ENCODE data around the gene BMERB1. TPM values are rescaled to one million over a fixed set of nuclear protein-coding genes. Genes with fewer than 3 reads are reported as not detected.

Gene BMERB1
- total and polyA plus RNA-seq, 9 of the 15 experiments (the other 6 are each of a cell fraction or from before 2014, with no cell fraction given) = 0.29 to 2.9 (median 0.94) TPM

DNA sequence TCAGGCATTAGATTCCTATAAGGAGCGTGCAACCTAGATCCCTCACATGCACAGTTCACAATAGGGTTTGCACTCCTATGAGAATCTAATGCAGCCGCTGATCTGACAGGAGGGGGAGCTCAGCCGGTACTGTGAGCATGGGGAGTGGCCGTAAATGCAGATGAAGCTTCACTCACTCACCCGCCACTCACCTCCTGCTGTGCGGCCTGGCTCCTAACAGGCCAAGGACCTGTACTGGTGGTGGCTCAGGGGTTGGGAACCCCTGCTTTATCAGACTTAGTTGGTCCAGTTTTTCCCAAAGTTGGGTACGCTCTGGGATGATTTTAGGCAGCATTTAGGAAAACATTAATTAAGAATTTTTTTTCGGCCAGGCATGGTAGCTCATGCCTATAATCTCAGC, 104.8 kb downstream of the BMERB1 start (continued):
- TF ChIP-seq MECOM (CRISPR knock-in tag; IDR thresholded peaks at IDR 0.05) = no peak
- no peak for TF ChIP-seq FOXJ2 (tag; IDR thresholded peaks at IDR 0.05)
- no peak for TF ChIP-seq ZNF3 (CRISPR knock-in tag; IDR thresholded peaks at IDR 0.05)
- TF ChIP-seq DMBX1 (CRISPR knock-in tag; IDR thresholded peaks at IDR 0.05; ENCODE audit: borderline replicate concordance) = no peak
- TF ChIP-seq RBBP5 (IDR thresholded peaks at IDR 0.05; ENCODE audit: borderline replicate concordance, insufficient read depth, low read length, poor library complexity, severe bottlenecking) = no peak
- TF ChIP-seq TCF7L2 (IDR thresholded peaks at IDR 0.05; ENCODE audit: low read depth, low read length) = no peak
- TF ChIP-seq ZNF140 (CRISPR knock-in tag; IDR thresholded peaks at IDR 0.05) = no peak
- TF ChIP-seq SMAD1 (IDR thresholded peaks at IDR 0.05; ENCODE audit: low read depth, low read length, partially characterized antibody) = no peak
- peak; percentile 37; the same call in 1 of the 2 replicates for TF ChIP-seq CTBP1 (IDR thresholded peaks at IDR 0.05; ENCODE audit: borderline replicate concordance)
- TF ChIP-seq SMAD4 (CRISPR knock-in tag; conservative IDR thresholded peaks at IDR 0.05) = no peak
- TF ChIP-seq ZNF124 (CRISPR knock-in tag; IDR thresholded peaks at IDR 0.05) = no peak
- no peak for TF ChIP-seq MAFK (IDR thresholded peaks at IDR 0.05; ENCODE audit: low read length)
- TF ChIP-seq SFPQ (IDR thresholded peaks at IDR 0.05; ENCODE audit: low read depth, low read length) = no peak
- TF ChIP-seq L3MBTL2 (IDR thresholded peaks at IDR 0.05) = peak; percentile 43; the same call in 1 of the 2 replicates
- TF ChIP-seq SPI1 (IDR thresholded peaks at IDR 0.05; ENCODE audit: borderline replicate concordance, low read depth, low read length) = no peak
- no peak for TF ChIP-seq SRF (CRISPR knock-in tag; IDR thresholded peaks at IDR 0.05)
- TF ChIP-seq EGR1 (conservative IDR thresholded peaks at IDR 0.05) = no peak
- TF ChIP-seq ZSCAN32 (CRISPR knock-in tag; IDR thresholded peaks at IDR 0.05) = no peak
- no peak for TF ChIP-seq RBM34 (IDR thresholded peaks at IDR 0.05; ENCODE audit: borderline replicate concordance, insufficient read depth, low read length)
- no peak for TF ChIP-seq HNRNPH1 (optimal IDR thresholded peaks at IDR 0.05; ENCODE audit: low read depth, low read length)
- TF ChIP-seq NBN (IDR thresholded peaks at IDR 0.05; ENCODE audit: low read depth) = no peak

All from K562 (cell line).